Type B pancreatic cell (in vitro differentiated cells): ENCODE data around the gene WDR37. TPM values are rescaled to one million over a fixed set of nuclear protein-coding genes. Genes with fewer than 3 reads are reported as not detected.

ENCODE experiments used
- DNase-seq: peaks from one replicate; pipeline ENCODE4 v3.0.0; 2021; ENCODE audit warnings: mixed read lengths; ENCODE audit not compliant: unreplicated experiment; ENCODE audit errors: extremely low spot score
- H3K27ac Mint-ChIP-seq: 2 replicates; pipeline ENCODE4 v1.8.0; 2021; ENCODE audit warnings: mild to moderate bottlenecking, mixed read lengths
- H3K27me3 Mint-ChIP-seq: 2 replicates; pipeline ENCODE4 v1.8.0; 2021; ENCODE audit warnings: mixed read lengths
- H3K36me3 Mint-ChIP-seq: 2 replicates; pipeline ENCODE4 v1.8.0; 2021; ENCODE audit warnings: mixed read lengths
- H3K4me1 Mint-ChIP-seq: one replicate; pipeline ENCODE4 v1.8.0; 2021; ENCODE audit warnings: mixed read lengths; ENCODE audit not compliant: unreplicated experiment
- H3K4me3 Mint-ChIP-seq: 2 replicates; pipeline ENCODE4 v1.8.0; 2021; ENCODE audit warnings: mild to moderate bottlenecking, mixed read lengths
- H3K9me3 Mint-ChIP-seq: 2 replicates; pipeline ENCODE4 v1.8.0; 2021; ENCODE audit warnings: mixed read lengths
- total RNA-seq: library from RNA; stranded (reverse); gene quantifications from 2 replicates; pipeline ENCODE4 v1.2.1, GENCODE V29; 2021; ENCODE audit warnings: low replicate concordance
- TF ChIP-seq, protein P1 (sequence below): fragments of 200-600 bp; sonication (generic); conservative IDR thresholded peaks from 2 replicates; pipeline ENCODE4 v1.5.0; 2021; ENCODE audit warnings: antibody characterized with exemption, mild to moderate bottlenecking

Gene WDR37
- total RNA-seq, 1 donor from 2014 or later = 16.2 TPM

DNA sequence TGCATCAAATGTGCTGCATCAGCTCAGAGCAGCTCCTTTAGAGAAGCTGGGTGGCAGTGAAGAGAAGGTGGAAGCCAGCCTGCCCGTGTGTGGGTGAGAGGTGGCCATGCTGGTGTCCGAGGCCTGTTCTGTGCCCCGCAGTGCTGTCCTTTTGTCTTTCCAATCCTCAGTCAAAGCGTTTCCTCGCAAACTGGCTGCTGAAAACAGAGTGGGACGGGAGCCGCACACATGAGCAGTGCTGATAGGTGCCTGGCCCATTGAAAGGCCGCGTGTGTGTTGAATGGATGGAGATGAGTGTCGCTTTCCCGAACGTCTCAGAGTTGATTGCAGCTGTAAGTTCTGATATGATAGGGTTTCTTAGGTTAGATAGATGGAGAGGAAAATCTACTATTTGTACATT lies 39.3 kb downstream of the WDR37 start:
- no peak overlapping the region for H3K27ac Mint-ChIP-seq
- H3K9me3 Mint-ChIP-seq = no peaks in the 10 kb centered on the region
- H3K4me3 Mint-ChIP-seq = no peak overlapping the region
- H3K36me3 Mint-ChIP-seq = peaks cover 18% of the 10 kb centered on the region
- TF ChIP-seq, protein P1, sequence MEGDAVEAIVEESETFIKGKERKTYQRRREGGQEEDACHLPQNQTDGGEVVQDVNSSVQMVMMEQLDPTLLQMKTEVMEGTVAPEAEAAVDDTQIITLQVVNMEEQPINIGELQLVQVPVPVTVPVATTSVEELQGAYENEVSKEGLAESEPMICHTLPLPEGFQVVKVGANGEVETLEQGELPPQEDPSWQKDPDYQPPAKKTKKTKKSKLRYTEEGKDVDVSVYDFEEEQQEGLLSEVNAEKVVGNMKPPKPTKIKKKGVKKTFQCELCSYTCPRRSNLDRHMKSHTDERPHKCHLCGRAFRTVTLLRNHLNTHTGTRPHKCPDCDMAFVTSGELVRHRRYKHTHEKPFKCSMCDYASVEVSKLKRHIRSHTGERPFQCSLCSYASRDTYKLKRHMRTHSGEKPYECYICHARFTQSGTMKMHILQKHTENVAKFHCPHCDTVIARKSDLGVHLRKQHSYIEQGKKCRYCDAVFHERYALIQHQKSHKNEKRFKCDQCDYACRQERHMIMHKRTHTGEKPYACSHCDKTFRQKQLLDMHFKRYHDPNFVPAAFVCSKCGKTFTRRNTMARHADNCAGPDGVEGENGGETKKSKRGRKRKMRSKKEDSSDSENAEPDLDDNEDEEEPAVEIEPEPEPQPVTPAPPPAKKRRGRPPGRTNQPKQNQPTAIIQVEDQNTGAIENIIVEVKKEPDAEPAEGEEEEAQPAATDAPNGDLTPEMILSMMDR = no peak
- H3K27me3 Mint-ChIP-seq = no peaks in the 10 kb centered on the region
- no peak for DNase-seq
- no peaks in the 10 kb centered on the region for H3K4me1 Mint-ChIP-seq

DNA sequence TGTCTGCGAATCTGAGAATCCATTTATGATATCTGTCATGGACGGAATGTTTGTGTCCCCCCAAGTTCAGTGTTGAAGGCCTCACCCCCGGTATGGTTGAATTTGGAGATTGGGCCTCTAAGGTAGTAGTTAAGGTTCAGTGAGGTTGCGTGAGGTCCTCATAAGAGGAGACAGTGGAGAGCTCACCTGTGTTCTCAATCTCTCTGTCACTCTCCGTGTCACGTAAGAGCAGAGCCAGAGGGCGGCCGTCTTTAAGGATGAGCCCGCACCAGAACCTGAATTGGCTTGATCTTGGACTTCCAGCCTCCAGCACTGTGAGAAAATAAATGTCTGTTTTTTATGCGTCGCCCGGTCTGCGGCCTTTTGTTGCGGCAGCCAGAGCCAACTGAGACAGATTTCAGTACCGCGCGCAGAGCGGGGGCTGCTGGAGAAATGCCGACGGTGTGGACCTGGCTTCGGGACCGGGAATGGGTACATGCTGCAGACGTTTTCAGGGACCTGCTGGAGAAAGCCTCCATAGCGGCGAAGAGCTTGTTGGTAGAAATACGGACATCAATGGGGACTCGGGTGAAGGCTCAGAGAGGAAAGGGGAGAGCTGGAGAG lies 40.2 kb downstream of the WDR37 start:
- DNase-seq = no peak
- Mint-ChIP-seq H3K27ac (no peak overlapping the region), H3K27me3 (no peaks in the 10 kb centered on the region), H3K4me1 (no peaks in the 10 kb centered on the region), H3K36me3 (peaks cover 15% of the 10 kb centered on the region), H3K9me3 (no peaks in the 10 kb centered on the region), H3K4me3 (no peak overlapping the region)
- TF ChIP-seq, protein P1 = no peak

DNA sequence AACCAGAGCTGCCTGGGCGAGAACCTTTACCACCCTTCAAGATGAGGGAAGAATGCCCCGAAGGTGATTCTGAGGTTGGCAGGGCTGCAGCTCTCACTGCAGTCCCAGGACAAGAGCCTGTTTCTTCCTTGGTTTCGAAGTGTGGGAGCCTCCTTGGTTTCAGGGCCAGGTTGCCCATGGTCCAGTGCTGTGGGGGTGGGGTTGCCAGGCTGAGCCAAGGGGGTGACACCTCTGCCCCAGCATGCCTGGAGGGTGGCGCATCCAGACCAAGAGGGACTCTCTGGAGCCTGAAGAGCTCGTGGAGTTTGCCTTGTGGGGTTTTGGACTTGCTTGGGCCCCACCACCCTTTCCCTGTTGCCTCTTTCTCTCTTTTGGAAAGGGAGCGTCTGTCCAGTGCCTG lies 41.3 kb downstream of the WDR37 start:
- Mint-ChIP-seq H3K27me3 (no peaks in the 10 kb centered on the region), H3K4me1 (no peaks in the 10 kb centered on the region), H3K9me3 (no peaks in the 10 kb centered on the region), H3K36me3 (peaks cover 22% of the 10 kb centered on the region), H3K4me3 (no peak overlapping the region), H3K27ac (no peak overlapping the region)
- no peak for DNase-seq
- TF ChIP-seq, protein P1 = no peak

DNA sequence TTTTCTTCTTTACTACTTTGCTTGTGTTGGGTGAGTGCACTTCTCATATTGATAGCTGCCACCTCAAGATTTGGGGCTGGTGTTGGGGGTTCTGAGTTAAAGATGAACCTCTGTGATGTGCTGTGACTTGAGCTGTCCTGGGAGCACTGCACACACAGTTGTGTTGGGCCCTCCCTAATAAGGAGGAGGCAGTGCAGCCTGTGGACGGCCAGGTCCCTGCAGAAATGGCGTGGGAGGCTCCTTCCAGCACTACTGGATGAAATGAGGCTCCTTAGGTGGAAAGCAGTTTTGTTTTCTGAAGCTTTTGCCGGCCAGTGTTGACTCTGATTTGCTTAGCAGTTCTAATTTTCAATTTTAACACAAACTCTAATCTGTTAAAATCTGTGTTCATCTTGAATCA lies 44.0 kb downstream of the WDR37 start:
- no peaks in the 10 kb centered on the region for H3K27me3 Mint-ChIP-seq
- DNase-seq = no peak
- TF ChIP-seq, protein P1 = no peak
- no peak overlapping the region for H3K4me3 Mint-ChIP-seq
- H3K27ac Mint-ChIP-seq = no peak overlapping the region
- H3K9me3 Mint-ChIP-seq = no peaks in the 10 kb centered on the region
- H3K36me3 Mint-ChIP-seq = peaks cover 38% of the 10 kb centered on the region
- H3K4me1 Mint-ChIP-seq = no peaks in the 10 kb centered on the region

DNA sequence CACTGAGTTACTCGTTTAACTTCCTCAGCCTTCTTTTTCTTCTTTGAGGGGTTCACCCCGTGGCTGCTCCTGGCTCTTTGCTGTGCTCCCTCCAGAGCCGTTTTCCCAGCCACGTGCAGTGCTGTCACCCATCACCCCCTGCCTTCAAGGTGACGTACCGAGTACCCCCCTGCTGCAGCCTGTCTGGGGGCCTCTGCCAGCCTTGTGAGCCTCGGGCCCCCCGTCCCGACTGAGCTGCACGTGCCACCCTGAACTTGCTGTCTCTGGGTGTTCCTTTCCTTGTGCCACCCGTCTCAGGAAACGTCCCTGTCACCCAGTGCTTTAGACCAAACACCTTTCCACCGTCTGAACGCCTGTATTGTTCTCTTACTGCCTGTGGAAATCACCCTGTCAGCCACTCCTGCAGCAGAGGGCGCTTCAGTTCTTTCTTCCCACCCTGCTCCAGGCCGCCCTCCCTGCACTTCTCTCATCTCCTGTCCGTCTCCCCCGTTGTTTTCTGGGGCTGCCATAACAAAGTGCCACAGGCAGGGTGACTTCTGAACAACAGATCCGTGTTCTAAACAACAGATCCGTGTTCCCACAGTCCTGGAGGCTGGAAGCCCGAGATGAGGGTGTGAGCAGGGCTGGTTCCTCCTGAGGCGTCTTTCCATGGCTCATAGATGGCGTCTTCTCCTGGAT lies 44.6 kb downstream of the WDR37 start:
- H3K36me3 Mint-ChIP-seq = peaks cover 41% of the 10 kb centered on the region
- H3K4me1 Mint-ChIP-seq = no peaks in the 10 kb centered on the region
- DNase-seq = no peak
- no peak overlapping the region for H3K4me3 Mint-ChIP-seq
- TF ChIP-seq, protein P1 = peak; percentile 33
- no peaks in the 10 kb centered on the region for H3K27me3 Mint-ChIP-seq
- no peak overlapping the region for H3K27ac Mint-ChIP-seq
- no peaks in the 10 kb centered on the region for H3K9me3 Mint-ChIP-seq
